ENCODE results near the gene TWNK. TPM values are rescaled to one million over a fixed set of nuclear protein-coding genes. Genes with fewer than 3 reads are reported as not detected.

TWNK gene
- total RNA-seq, result 10 to 100 TPM in 1 of 4 donors, 1 to 10 TPM in 3; 8.3 to 10.8 (median 8.9) TPM

DNA sequence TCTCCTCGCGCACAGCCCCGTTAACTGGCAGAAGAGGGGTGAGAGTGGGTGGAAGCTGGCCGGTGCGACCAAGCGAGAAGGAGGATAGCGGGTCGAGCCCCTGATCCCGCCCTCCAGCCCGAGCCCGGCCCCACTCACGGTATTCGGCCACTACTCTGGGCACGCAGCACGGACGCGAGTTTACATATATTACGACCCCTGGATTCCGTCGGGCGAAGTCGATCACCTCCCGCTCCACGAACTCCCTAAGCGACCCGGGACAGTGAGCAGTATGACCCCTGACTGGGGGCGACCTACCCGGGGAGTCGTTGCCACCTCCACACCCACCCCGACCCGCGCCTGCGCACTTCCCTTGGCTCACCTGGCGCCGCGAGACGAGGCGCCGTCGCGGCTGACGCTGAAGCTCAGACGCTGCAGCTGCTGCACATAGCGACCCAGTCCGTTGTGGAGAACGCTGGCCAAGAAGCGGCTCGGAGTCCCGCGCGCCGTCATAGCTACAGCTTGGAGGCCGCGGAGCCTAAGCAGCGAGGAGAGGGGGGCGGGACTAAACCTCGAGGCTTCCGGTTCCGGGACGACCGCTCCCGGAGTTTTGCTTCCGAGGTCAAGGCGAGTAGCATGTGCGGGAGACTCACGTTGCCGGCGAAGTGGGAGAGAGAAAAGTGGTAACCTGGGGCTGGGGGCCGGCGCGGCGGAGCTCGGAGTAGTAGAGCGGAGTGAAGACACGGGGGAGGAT is at the start of gene TWNK, which contains the start of gene MRPL43:
Gene TWNK (plus strand): TSS at position 592 of the 733 bp plus-strand sequence. CDS start 668 bp downstream, outside the sequence.
Gene MRPL43 (minus strand): TSS at position 546 of the 733 bp plus-strand sequence. CDS start 54 bp downstream, at position 492.
- TF ChIP-seq, protein P1, sequence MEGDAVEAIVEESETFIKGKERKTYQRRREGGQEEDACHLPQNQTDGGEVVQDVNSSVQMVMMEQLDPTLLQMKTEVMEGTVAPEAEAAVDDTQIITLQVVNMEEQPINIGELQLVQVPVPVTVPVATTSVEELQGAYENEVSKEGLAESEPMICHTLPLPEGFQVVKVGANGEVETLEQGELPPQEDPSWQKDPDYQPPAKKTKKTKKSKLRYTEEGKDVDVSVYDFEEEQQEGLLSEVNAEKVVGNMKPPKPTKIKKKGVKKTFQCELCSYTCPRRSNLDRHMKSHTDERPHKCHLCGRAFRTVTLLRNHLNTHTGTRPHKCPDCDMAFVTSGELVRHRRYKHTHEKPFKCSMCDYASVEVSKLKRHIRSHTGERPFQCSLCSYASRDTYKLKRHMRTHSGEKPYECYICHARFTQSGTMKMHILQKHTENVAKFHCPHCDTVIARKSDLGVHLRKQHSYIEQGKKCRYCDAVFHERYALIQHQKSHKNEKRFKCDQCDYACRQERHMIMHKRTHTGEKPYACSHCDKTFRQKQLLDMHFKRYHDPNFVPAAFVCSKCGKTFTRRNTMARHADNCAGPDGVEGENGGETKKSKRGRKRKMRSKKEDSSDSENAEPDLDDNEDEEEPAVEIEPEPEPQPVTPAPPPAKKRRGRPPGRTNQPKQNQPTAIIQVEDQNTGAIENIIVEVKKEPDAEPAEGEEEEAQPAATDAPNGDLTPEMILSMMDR (IDR thresholded peaks at IDR 0.05), result peak in 1 of 4 experiments; percentile 33
- TF ChIP-seq POLR2A (IDR thresholded peaks at IDR 0.05), result peak in 1 of 2 donors; percentile 33
- peak; percentile 72 for TF ChIP-seq POLR2AphosphoS5 (IDR thresholded peaks at IDR 0.05)
- TF ChIP-seq EP300 (IDR thresholded peaks at IDR 0.05), result no peak
- Histone ChIP-seq H3K4me1 (peaks cover 0 to 49% (median 19%) of the 10 kb centered on the region in 3 donors), H3K4me3 (peak within 1 kb of the TSS; percentile 86 to 94), H3K36me3 (peaks cover 0 to 67% of the 10 kb centered on the region in 2 donors), H3K9me3 (no peaks in the 10 kb centered on the region), H3K27ac (peak within 1 kb of the TSS; percentile 25 to 90 (median 84)), H3K27me3 (no peaks in the 10 kb centered on the region)
- WGBS, 2 donors (ENCODE audit: low coverage in 1 of 2), result 0% methylated on average over 7 of the region's 75 CpGs
- ATAC-seq, result peak; percentile 83

DNA sequence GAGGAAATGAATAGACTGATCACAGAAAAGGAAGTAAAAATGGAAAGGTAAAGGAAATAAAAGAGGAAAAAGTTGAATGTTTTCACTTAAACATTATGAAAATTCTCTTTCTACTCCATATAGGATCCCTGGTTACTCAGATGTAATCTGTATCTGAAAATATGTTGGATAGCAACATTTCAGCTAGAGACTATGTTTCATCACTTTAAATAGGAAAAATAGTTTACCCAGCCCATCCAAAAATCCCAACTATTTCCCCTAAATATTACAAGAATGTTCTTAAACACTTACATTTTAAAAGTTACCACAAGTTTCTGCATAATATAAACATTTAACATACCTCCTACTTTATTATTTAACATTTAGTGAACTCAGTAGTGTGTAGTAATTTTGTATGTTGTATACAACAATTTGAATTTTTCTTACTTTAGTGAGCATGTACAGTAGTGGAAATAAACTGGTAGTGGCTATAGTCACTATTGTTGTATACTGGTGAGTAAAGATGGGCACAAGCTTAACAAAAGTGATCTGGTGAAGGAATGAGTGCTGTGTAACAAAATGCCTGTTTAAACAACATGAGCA is 47.5 kb upstream of the TWNK start:
- Histone ChIP-seq H3K27me3 (no peaks in the 10 kb centered on the region), H3K36me3 (peaks cover 5 to 99% of the 10 kb centered on the region in 2 donors), H3K27ac (no peak overlapping the region), H3K9me3 (no peaks in the 10 kb centered on the region), H3K4me1 (no peaks in the 10 kb centered on the region), H3K4me3 (no peak overlapping the region)
- TF ChIP-seq, protein P1 (IDR thresholded peaks at IDR 0.05), result no peak
- TF ChIP-seq POLR2A (IDR thresholded peaks at IDR 0.05) (no peak), POLR2AphosphoS5 (IDR thresholded peaks at IDR 0.05) (no peak), EP300 (IDR thresholded peaks at IDR 0.05) (no peak)
- no peak for ATAC-seq

DNA sequence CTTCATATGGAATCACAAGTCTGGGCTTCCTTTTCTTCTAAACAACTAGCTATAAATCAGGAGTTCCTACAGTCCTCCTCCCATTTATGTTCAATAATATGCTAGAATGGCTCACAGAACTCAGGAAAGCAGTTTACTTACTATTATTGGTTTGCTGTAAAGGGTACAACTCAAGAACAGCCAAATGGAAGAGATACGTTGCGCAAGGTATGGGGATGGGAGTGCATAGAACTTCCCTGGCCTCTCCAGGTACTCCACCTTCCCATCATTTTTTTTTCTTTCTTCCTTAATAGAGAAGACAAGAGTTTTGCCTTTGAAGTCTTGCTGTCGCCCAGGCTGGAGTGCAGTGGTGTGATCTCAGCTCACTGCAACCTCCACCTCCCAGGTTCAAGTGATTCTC is 45.1 kb upstream of the TWNK start:
- H3K9me3 ChIP-seq, result no peaks in the 10 kb centered on the region
- H3K36me3 ChIP-seq, result peaks cover 9 to 99% of the 10 kb centered on the region in 2 donors
- TF ChIP-seq EP300 (IDR thresholded peaks at IDR 0.05) (no peak), POLR2A (IDR thresholded peaks at IDR 0.05) (no peak), POLR2AphosphoS5 (IDR thresholded peaks at IDR 0.05) (no peak)
- TF ChIP-seq, protein P1 (IDR thresholded peaks at IDR 0.05), result no peak
- no peak for ATAC-seq
- H3K27me3 ChIP-seq, result no peaks in the 10 kb centered on the region
- no peak overlapping the region for H3K27ac ChIP-seq
- WGBS, 2 donors (ENCODE audit: low coverage in 1 of 2), result 71 to 94% methylated on average over 2 to 3 of the region's 3 CpGs
- no peak overlapping the region for H3K4me3 ChIP-seq
- no peaks in the 10 kb centered on the region for H3K4me1 ChIP-seq

DNA sequence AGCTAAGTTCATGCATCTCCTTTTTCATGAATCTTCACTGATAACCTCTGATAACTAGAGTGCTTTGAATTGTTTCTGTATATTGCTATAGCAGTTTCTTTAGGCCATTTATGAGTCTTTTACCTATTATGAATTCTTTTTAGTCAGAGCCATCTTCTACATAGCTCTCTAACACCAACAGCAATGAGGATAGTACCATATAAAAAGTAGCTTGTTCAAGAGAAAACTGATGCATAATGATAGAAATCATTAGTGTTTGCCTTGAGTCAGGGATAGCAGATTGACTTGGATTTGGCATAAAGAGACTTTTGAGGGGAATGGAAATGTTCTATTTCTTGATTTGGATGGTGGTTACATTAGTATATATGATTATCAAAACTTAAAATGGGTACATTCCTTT is 43.8 kb upstream of the TWNK start:
- no peak for ATAC-seq
- no peak for TF ChIP-seq EP300 (IDR thresholded peaks at IDR 0.05)
- H3K9me3 ChIP-seq, result no peaks in the 10 kb centered on the region
- peaks cover 9 to 99% of the 10 kb centered on the region in 2 donors for H3K36me3 ChIP-seq
- no peaks in the 10 kb centered on the region for H3K27me3 ChIP-seq
- no peaks in the 10 kb centered on the region for H3K4me1 ChIP-seq
- H3K27ac ChIP-seq, result no peak overlapping the region
- H3K4me3 ChIP-seq, result no peak overlapping the region

DNA sequence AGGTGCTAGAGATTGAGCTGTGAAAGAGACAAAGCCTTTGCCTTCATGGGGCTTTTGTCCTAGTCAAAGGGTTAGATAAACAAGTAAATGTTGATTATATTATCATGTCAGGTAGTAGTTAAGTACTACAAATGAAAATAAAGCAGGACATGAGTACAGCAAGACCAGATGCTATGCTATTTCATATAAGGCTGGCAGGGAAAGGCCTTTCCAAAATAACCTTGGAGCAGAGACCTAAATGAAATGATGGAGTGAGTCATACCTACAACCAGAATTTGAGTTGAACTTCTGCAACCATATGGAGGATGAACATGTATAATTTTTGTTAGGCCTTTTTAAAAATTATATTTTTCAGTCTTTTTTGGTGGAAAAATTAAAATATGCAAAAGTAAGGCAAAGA is 41.6 kb upstream of the TWNK start:
- H3K27ac ChIP-seq, result no peak overlapping the region
- H3K4me3 ChIP-seq, result no peak overlapping the region
- no peaks in the 10 kb centered on the region for H3K9me3 ChIP-seq
- H3K36me3 ChIP-seq, result peaks cover 13 to 99% of the 10 kb centered on the region in 2 donors
- no peak for TF ChIP-seq POLR2AphosphoS5 (IDR thresholded peaks at IDR 0.05)
- TF ChIP-seq POLR2A (IDR thresholded peaks at IDR 0.05), result no peak
- no peaks in the 10 kb centered on the region for H3K4me1 ChIP-seq
- no peak for ATAC-seq
- H3K27me3 ChIP-seq, result no peaks in the 10 kb centered on the region

DNA sequence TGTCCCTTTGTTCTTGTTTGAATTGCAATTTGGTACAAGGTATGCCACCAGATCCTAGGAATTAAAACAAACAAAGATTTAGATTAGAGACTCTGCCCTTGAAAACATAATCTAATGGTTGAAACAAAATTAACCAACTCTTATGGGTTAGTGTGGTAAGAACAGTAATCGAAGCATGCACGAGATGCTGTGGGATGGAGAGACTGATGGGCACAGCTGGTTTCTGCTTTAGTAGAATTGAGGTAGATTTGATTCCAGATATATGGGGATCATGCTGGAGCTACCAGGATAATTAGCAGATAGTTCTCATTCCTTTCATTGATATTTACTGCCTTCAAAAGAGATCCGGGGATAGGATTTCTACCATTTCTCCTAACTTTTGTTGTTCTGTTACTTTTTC is 38.4 kb upstream of the TWNK start:
- Histone ChIP-seq H3K36me3 (peaks cover 9 to 100% of the 10 kb centered on the region in 2 donors), H3K4me1 (no peaks in the 10 kb centered on the region), H3K27ac (no peak overlapping the region), H3K4me3 (no peak overlapping the region), H3K27me3 (no peaks in the 10 kb centered on the region), H3K9me3 (no peaks in the 10 kb centered on the region)
- WGBS, 2 donors (ENCODE audit: low coverage in 1 of 2), result 85 to 91% methylated on average over 3 of the region's 3 CpGs
- TF ChIP-seq EP300 (IDR thresholded peaks at IDR 0.05), result no peak
- no peak for TF ChIP-seq POLR2A (IDR thresholded peaks at IDR 0.05)
- TF ChIP-seq, protein P1 (IDR thresholded peaks at IDR 0.05), result no peak
- TF ChIP-seq POLR2AphosphoS5 (IDR thresholded peaks at IDR 0.05), result no peak
- ATAC-seq, result no peak

All from gastroesophageal sphincter (tissue), 4 donors.